SK-N-MC (cell line): ENCODE measurements around the gene SLC50A1.
"Not testable (repeated sequence)": the region's sequence is repeated elsewhere in the genome, so short reads cannot be mapped to it uniquely, and the experiment has no call there.

Experiments used
- DNase-seq: peaks from one replicate; pipeline ENCODE4 v3.0.0-alpha.2; 2011; ENCODE audit warnings: low read depth, low spot score
- H3K27ac ChIP-seq: fragments of 200-600 bp; sonication (generic); 2 replicates; pipeline ENCODE4 v1.5.1; 2016; ENCODE audit warnings: mixed run types
- H3K36me3 ChIP-seq: fragments of 200-600 bp; sonication (generic); 2 replicates; pipeline ENCODE4 v1.6.1; 2017; ENCODE audit warnings: antibody characterized with exemption, low read length, mixed read lengths; ENCODE audit not compliant: insufficient read depth
- H3K4me3 ChIP-seq: fragments of 200-600 bp; sonication (generic); 2 replicates; pipeline ENCODE4 v1.5.1; 2016
- H3K9ac ChIP-seq: fragments of 200-600 bp; sonication (generic); 2 replicates; pipeline ENCODE4 v1.8.0; 2017; ENCODE audit warnings: mixed run types, mixed read lengths; ENCODE audit not compliant: insufficient read length
- H3K9me3 ChIP-seq: fragments of 200-600 bp; sonication (generic); 2 replicates; pipeline ENCODE4 v1.6.1; 2017; ENCODE audit warnings: low read depth, mild to moderate bottlenecking, antibody characterized with exemption, low read length, moderate library complexity, mixed read lengths
- EZH2 ChIP-seq: fragments of 200-600 bp; sonication (generic); IDR thresholded peaks from one replicate; pipeline ENCODE4 v1.6.1; 2017; ENCODE audit warnings: antibody characterized with exemption
- FOXP2 ChIP-seq: optimal IDR thresholded peaks from 2 replicates; pipeline ENCODE3; 2011; ENCODE audit warnings: mild to moderate bottlenecking, moderate library complexity; ENCODE audit not compliant: insufficient read depth; ENCODE audit errors: extremely low read length, control extremely low read depth
- POLR2AphosphoS5 ChIP-seq: IDR thresholded peaks from 2 replicates; pipeline ENCODE4 v1.6.1; 2012; ENCODE audit warnings: mild to moderate bottlenecking, low read depth, low read length, borderline replicate concordance

Gene SLC50A1

GRCh38 chr1:155110381-155110780 lies 25.3 kb upstream of the SLC50A1 start:
- no peak overlapping the region for H3K9ac ChIP-seq
- H3K4me3 ChIP-seq = no peak overlapping the region
- no peak for DNase-seq
- H3K36me3 ChIP-seq = no peaks in the 10 kb centered on the region
- H3K27ac ChIP-seq = no peak overlapping the region
- no peaks in the 10 kb centered on the region for H3K9me3 ChIP-seq
- TF ChIP-seq POLR2AphosphoS5 (no peak), EZH2 (no peak), FOXP2 (no peak)

GRCh38 chr1:155110826-155111225 lies 24.8 kb upstream of the SLC50A1 start:
- Histone ChIP-seq H3K36me3 (no peaks in the 10 kb centered on the region), H3K9ac (no peak overlapping the region), H3K9me3 (no peaks in the 10 kb centered on the region), H3K27ac (no peak overlapping the region), H3K4me3 (no peak overlapping the region)
- no peak for TF ChIP-seq POLR2AphosphoS5
- no peak for TF ChIP-seq FOXP2
- no peak for TF ChIP-seq EZH2
- no peak for DNase-seq

GRCh38 chr1:155113450-155113980 lies 22.1 kb upstream of the SLC50A1 start:
- no peak for TF ChIP-seq FOXP2
- no peak for TF ChIP-seq EZH2
- no peak for TF ChIP-seq POLR2AphosphoS5
- Histone ChIP-seq H3K9ac (no peak overlapping the region), H3K4me3 (no peak overlapping the region), H3K9me3 (no peaks in the 10 kb centered on the region), H3K27ac (no peak overlapping the region), H3K36me3 (no peaks in the 10 kb centered on the region)
- DNase-seq = no peak

- Histone ChIP-seq H3K36me3 (no peaks in the 10 kb centered on the region), H3K27ac (no peak overlapping the region), H3K9me3 (no peaks in the 10 kb centered on the region), H3K9ac (no peak overlapping the region), H3K4me3 (no peak overlapping the region)
- TF ChIP-seq FOXP2 (no peak), EZH2 (no peak), POLR2AphosphoS5 (no peak)
- DNase-seq = no peak
These were observed 19.4 kb upstream of the SLC50A1 start for GRCh38 chr1:155116113-155116764.

GRCh38 chr1:155117610-155118009 lies 18.0 kb upstream of the SLC50A1 start:
- DNase-seq = no peak

GRCh38 chr1:155118090-155118489 lies 17.6 kb upstream of the SLC50A1 start:
- not testable (repeated sequence) for H3K9me3 ChIP-seq, H3K36me3 ChIP-seq, H3K9ac ChIP-seq, H3K27ac ChIP-seq, H3K4me3 ChIP-seq, DNase-seq

More at GRCh38 chr1:155117610-155118009, 18.0 kb upstream of the SLC50A1 start:
- Histone ChIP-seq H3K27ac (no peak overlapping the region), H3K4me3 (no peak overlapping the region), H3K36me3 (no peaks in the 10 kb centered on the region), H3K9me3 (no peaks in the 10 kb centered on the region), H3K9ac (no peak overlapping the region)
- TF ChIP-seq EZH2 (no peak), POLR2AphosphoS5 (no peak), FOXP2 (no peak)

GRCh38 chr1:155120253-155120652 lies 15.4 kb upstream of the SLC50A1 start:
- H3K36me3 ChIP-seq = no peaks in the 10 kb centered on the region
- no peak overlapping the region for H3K4me3 ChIP-seq
- TF ChIP-seq EZH2 = no peak
- no peak for TF ChIP-seq POLR2AphosphoS5
- TF ChIP-seq FOXP2 = no peak
- H3K9ac ChIP-seq = no peak overlapping the region
- no peak for DNase-seq
- H3K27ac ChIP-seq = no peak overlapping the region
- H3K9me3 ChIP-seq = no peaks in the 10 kb centered on the region

GRCh38 chr1:155121249-155121648 lies 14.4 kb upstream of the SLC50A1 start:
- Histone ChIP-seq H3K36me3 (no peaks in the 10 kb centered on the region), H3K9ac (no peak overlapping the region), H3K27ac (no peak overlapping the region), H3K9me3 (no peaks in the 10 kb centered on the region), H3K4me3 (no peak overlapping the region)
- no peak for DNase-seq
- no peak for TF ChIP-seq EZH2
- no peak for TF ChIP-seq POLR2AphosphoS5
- TF ChIP-seq FOXP2 = no peak

- Histone ChIP-seq H3K36me3 (no peaks in the 10 kb centered on the region), H3K27ac (no peak overlapping the region), H3K9me3 (no peaks in the 10 kb centered on the region), H3K9ac (no peak overlapping the region), H3K4me3 (no peak overlapping the region)
- TF ChIP-seq POLR2AphosphoS5 = no peak
- TF ChIP-seq FOXP2 = no peak
- no peak for TF ChIP-seq EZH2
- DNase-seq = no peak
These were observed 13.3 kb upstream of the SLC50A1 start for GRCh38 chr1:155122308-155122707.
